ENCODE data around the gene WSB1.
"Not testable (repeated sequence)": the region's sequence is repeated elsewhere in the genome, so short reads cannot be mapped to it uniquely, and the experiment has no call there.

Gene WSB1, protein sequence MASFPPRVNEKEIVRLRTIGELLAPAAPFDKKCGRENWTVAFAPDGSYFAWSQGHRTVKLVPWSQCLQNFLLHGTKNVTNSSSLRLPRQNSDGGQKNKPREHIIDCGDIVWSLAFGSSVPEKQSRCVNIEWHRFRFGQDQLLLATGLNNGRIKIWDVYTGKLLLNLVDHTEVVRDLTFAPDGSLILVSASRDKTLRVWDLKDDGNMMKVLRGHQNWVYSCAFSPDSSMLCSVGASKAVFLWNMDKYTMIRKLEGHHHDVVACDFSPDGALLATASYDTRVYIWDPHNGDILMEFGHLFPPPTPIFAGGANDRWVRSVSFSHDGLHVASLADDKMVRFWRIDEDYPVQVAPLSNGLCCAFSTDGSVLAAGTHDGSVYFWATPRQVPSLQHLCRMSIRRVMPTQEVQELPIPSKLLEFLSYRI

GRCh38 chr17:27293898-27294688, at the start of gene WSB1:
WSB1 (plus strand) TSS chr17:27294114; CDS start chr17:27294396, 282 bp downstream.
- peak; percentile 82 to 92 for DNase-seq

DNA sequence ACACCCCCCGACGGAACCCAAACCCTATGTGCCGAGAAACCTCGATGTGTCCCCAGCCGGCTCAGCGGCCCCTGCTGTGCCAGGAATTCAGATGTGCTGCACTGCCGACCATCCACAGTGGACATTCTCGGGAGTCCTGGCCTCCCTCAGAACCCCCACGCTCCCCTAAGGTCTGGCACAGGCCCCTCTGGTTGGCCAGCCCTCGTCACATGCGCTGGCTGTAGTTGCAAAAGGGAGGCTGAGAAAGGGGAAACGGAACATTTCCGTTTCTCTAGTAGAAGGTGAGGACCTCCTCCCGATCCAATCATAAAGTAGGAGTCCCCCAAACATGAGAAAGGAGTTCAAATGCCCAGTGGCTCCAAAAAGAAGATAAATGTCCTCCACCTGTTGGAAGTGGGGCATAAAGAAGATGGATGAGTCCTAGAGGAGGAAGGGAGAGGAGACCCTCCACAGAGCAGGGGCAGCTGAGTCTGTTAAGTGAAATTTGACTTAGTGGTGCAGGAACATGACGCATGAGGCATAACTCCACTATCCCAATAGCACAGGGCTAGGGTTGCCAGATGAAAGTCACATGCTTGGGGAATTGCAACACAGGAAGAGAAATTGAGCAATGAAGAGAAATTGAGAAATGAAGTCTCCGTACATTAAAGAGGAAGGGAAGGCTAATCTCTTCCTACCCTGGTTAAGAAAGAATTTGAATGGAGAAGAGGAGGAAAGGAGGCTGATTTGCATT, 49.3 kb upstream of the WSB1 start:
- DNase-seq: no peak

DNA sequence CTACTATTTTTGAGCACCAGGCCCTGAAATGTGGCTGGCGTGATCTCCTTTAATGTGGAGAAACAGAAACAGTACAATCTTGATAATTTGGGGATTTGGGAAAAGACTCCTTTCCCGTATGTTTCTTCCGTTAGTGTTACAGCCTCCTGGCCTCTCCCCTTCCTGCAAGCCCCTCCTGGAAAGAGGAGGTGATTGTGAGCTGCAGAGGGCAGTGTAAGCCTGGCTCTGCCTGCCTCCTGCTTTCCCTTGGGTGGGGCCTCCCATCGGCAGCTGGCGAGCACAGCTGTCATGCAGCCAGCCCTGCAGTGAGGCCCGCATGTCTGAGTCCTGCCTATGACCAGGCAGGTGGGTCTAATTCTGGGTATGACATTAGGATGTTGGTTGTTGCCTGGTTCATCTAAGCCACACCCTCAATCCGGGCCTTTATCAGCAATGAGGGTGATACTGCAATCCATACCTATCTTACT, 48.7 kb upstream of the WSB1 start:
- DNase-seq: peak; percentile 55 to 57

GRCh38 chr17:27246537-27246936, 47.4 kb upstream of the WSB1 start:
- no peak for DNase-seq

GRCh38 chr17:27247071-27247957, 46.6 kb upstream of the WSB1 start:
- DNase-seq: no peak

- no peak for DNase-seq
Measured at GRCh38 chr17:27247958-27248342, 46.0 kb upstream of the WSB1 start.

GRCh38 chr17:27250791-27251190, 43.1 kb upstream of the WSB1 start:
- not testable (repeated sequence) for DNase-seq

- DNase-seq: not testable (repeated sequence)
Measured at GRCh38 chr17:27254802-27255201, 39.1 kb upstream of the WSB1 start.

- no peak for DNase-seq
Measured at GRCh38 chr17:27256225-27257030, 37.5 kb upstream of the WSB1 start.

GRCh38 chr17:27257031-27257357, 36.9 kb upstream of the WSB1 start:
- no peak for DNase-seq

DNA sequence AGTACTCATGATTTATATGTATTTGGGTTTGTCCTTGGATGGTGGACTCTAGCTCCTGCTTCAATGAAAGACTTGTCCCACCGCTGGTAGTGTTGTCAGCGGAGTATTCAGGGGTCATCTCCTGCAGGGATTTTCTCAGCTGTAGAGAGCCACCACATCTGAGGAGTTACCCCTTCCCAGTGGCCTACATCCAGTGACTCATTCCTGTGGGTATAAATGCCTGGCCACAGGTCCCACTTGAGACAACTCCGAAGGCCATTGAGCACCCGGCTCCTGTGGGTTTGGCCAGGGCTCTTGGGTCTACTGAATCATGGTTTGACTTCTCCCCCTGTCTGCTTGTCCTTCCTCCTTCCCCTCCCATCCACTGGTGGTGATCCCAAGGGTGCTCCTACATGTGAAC, 34.6 kb upstream of the WSB1 start:
- DNase-seq: no peak

DNA sequence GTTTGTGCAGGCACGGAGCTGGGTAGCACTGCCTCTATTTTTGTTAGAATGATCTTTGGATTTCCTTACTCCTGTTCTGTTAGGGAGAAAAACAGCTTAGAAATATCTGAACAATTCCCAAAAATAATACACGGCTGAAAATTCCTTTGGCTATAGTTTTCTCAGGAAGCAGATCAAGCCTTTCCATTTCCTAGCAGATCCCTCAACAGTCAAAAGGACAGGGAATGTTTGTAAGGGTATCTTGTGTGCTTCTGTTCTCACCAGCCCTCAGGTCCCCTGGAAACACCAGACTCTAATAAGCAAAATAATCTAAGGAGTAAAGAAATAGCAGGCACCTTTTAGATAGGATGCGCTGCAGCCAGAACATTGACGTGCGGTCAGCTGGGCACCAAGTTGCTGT, 30.5 kb upstream of the WSB1 start:
- no peak for DNase-seq

DNA sequence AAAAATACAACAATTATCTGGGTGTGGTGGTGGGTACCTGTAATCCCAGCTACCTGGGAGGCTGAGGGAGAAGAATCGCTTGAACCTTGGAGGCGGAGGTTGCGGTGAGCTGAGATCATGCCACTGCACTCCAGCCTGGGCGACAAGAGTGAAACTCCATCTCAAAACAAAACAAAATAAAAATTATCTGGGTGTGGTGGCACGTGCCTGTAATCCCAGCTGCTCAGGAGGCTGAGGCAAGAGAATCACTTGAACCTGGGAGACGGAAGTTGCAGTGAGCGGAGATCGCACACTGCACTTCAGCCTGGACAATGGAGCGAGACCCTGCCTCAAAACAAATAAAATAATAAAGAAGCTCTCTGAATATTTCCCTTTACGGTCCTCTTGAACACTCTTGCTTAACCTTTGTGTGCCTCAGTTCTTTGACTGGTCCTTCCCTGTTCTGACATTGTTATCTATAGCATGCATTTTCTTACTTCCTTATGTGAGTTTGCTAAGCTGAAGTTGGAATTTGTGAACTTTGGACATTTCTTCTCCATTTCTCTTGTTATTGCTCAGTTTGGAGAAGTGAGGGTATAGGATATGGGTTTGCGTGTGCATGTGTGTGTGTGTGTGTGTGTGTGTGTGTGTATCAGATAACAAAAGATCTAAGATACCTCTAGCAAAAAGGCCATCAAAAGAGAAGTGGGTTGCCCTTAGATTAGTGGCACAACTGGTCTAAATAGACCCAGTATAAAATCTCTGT, 29.7 kb upstream of the WSB1 start:
- DNase-seq: no peak

GRCh38 chr17:27265333-27265732, 28.6 kb upstream of the WSB1 start:
- no peak for DNase-seq

DNA sequence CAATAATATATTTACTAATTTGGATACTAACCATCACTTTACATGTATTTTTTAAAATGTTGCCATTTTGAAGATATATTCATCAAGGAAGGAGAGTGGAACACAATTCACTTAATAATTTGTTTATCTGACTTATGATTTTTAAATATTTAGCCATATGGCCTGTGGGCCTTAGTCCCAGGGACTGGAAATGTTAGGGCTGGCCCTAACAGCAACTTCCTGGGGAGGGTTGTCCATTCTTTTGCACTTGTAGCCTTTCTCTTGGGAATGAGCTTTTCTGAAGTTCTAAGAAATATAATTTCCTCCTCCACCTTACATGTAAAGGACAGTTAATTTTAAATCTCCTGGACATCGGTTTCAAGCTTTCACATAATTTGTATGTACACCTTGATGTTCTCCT, 27.7 kb upstream of the WSB1 start:
- no peak for DNase-seq

DNA sequence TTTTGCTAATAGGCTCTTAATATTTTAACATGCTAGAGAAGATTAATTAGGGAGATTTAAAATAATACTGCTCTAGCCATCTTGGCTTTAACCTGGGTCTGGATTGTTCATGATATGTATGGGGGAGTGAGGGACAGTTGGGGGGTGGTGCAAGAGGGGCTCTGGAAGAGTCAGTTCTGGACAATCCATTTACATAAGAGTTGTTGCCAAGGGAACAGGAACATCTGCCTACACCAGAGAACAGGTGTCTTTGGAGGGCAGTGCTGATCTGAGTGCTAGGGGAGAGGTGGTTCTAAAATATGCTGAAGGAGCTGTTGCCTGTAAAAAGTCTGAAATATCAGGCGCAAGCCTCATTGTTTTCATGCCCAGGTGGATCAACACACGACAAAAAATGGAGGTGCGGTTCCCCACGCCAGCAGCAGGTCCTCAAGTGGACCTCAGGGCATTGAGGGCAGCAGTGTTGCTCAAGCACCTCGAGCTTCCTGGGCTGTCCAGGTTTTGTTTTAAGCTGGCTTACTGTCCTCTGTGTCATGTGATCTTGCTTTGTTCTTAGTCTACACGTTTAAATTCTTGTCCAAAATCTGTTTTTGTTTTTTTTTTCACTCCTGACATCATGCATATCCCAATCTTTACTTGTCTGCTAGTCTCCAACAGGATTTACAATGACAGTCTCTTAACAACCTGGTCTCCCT, 25.4 kb upstream of the WSB1 start:
- DNase-seq: no peak

DNA sequence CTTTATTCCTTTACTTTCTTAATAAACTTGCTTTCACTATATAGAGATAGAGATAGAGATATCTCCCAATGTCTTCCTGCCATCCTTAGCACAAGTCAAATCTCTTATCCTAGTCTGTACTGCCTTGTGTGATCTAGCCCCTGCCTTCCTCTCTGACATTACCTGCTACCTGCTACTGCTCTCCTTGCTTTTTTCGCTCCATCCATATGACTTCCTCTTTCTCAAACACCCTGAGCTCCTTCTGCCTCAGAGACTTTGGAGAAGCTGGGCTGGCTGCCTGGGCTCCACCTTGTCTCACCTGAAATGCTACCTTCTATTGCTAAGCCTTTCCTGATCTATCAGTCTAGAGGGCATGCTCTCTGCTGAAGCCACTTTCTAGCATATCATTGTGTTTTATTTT, 24.7 kb upstream of the WSB1 start:
- DNase-seq: no peak

DNA sequence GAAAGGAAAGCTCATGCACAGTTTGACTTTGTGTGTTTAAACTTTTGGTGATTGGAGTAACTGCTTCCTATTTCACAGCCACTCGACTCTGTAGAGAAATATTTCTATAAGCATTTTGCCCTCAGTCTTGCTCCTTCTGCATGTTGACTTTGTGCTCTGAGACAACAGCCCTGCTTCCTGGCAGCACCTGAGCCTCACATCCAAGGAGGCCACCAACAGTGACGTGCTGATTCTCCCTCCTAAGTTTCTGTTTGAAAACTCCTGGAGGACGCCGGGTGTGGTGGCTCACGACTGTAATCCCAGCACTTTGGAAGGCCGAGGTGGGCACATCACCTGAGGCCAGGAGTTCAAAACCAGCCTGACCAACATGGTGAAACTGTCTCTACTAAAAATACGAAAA, 23.9 kb upstream of the WSB1 start:
- DNase-seq: no peak

- peak in 1 of 2 experiments; percentile 13 for DNase-seq
Measured at GRCh38 chr17:27276653-27277156, 17.2 kb upstream of the WSB1 start.

GRCh38 chr17:27279132-27279531, 14.8 kb upstream of the WSB1 start:
- not testable (repeated sequence) for DNase-seq
